ENCODE data around the gene RNASEH2B. TPM values are rescaled to one million over a fixed set of nuclear protein-coding genes. Genes with fewer than 3 reads are reported as not detected.

RNASEH2B gene
- total and polyA plus RNA-seq, 2 experiments from 2014 or later: 39.0 to 64.8 TPM

DNA sequence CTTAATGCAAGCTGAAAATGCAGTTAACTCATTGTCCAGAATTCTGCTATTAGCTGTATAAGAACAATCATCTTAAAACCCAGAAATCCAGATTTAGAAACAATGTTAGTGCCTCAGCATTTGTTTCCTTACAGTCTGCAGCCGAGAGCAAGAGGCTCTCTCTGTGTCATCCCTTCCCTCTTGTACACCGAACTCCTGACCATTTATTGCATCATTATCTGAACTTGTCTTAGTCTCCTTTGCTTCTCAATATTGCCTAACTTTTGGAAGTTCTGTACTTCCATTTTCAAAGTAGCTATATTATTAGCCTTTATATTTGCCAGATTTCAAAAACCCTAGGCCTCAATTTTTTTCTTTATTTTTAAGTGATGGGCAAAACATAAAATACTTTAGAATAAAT is 27.1 kb downstream of the RNASEH2B start:
- TF ChIP-seq STAT1 (IDR thresholded peaks at IDR 0.05; ENCODE audit: unreplicated experiment) (no peak), ZNF114 (CRISPR knock-in tag; IDR thresholded peaks at IDR 0.05) (no peak), NANOG (IDR thresholded peaks at IDR 0.05; ENCODE audit: borderline replicate concordance) (no peak), ZNF331 (CRISPR knock-in tag; IDR thresholded peaks at IDR 0.05; ENCODE audit: low read depth) (no peak), EZH2 (IDR thresholded peaks at IDR 0.05; ENCODE audit: low read depth, unreplicated experiment) (no peak), EZH2phosphoT487 (IDR thresholded peaks at IDR 0.05; ENCODE audit: unreplicated experiment) (no peak), CREB1 (CRISPR knock-in tag; IDR thresholded peaks at IDR 0.05; ENCODE audit: low read depth) (no peak), POLR2AphosphoS5 (IDR thresholded peaks at IDR 0.05; ENCODE audit: low read depth) (no peak), JUNB (IDR thresholded peaks at IDR 0.05; ENCODE audit: unreplicated experiment) (no peak)
- TF ChIP-seq, protein P1, sequence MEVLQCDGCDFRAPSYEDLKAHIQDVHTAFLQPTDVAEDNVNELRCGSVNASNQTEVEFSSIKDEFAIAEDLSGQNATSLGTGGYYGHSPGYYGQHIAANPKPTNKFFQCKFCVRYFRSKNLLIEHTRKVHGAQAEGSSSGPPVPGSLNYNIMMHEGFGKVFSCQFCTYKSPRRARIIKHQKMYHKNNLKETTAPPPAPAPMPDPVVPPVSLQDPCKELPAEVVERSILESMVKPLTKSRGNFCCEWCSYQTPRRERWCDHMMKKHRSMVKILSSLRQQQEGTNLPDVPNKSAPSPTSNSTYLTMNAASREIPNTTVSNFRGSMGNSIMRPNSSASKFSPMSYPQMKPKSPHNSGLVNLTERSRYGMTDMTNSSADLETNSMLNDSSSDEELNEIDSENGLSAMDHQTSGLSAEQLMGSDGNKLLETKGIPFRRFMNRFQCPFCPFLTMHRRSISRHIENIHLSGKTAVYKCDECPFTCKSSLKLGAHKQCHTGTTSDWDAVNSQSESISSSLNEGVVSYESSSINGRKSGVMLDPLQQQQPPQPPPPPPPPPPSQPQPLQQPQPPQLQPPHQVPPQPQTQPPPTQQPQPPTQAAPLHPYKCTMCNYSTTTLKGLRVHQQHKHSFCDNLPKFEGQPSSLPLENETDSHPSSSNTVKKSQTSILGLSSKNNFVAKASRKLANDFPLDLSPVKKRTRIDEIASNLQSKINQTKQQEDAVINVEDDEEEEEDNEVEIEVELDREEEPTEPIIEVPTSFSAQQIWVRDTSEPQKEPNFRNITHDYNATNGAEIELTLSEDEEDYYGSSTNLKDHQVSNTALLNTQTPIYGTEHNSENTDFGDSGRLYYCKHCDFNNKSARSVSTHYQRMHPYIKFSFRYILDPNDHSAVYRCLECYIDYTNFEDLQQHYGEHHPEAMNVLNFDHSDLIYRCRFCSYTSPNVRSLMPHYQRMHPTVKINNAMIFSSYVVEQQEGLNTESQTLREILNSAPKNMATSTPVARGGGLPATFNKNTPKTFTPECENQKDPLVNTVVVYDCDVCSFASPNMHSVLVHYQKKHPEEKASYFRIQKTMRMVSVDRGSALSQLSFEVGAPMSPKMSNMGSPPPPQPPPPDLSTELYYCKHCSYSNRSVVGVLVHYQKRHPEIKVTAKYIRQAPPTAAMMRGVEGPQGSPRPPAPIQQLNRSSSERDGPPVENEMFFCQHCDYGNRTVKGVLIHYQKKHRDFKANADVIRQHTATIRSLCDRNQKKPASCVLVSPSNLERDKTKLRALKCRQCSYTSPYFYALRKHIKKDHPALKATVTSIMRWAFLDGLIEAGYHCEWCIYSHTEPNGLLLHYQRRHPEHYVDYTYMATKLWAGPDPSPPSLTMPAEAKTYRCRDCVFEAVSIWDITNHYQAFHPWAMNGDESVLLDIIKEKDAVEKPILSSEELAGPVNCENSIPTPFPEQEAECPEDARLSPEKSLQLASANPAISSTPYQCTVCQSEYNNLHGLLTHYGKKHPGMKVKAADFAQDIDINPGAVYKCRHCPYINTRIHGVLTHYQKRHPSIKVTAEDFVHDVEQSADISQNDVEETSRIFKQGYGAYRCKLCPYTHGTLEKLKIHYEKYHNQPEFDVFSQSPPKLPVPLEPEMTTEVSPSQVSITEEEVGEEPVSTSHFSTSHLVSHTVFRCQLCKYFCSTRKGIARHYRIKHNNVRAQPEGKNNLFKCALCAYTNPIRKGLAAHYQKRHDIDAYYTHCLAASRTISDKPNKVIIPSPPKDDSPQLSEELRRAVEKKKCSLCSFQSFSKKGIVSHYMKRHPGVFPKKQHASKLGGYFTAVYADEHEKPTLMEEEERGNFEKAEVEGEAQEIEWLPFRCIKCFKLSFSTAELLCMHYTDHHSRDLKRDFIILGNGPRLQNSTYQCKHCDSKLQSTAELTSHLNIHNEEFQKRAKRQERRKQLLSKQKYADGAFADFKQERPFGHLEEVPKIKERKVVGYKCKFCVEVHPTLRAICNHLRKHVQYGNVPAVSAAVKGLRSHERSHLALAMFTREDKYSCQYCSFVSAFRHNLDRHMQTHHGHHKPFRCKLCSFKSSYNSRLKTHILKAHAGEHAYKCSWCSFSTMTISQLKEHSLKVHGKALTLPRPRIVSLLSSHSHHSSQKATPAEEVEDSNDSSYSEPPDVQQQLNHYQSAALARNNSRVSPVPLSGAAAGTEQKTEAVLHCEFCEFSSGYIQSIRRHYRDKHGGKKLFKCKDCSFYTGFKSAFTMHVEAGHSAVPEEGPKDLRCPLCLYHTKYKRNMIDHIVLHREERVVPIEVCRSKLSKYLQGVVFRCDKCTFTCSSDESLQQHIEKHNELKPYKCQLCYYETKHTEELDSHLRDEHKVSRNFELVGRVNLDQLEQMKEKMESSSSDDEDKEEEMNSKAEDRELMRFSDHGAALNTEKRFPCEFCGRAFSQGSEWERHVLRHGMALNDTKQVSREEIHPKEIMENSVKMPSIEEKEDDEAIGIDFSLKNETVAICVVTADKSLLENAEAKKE (CRISPR knock-in tag; IDR thresholded peaks at IDR 0.05): no peak
- TF ChIP-seq, protein P2, sequence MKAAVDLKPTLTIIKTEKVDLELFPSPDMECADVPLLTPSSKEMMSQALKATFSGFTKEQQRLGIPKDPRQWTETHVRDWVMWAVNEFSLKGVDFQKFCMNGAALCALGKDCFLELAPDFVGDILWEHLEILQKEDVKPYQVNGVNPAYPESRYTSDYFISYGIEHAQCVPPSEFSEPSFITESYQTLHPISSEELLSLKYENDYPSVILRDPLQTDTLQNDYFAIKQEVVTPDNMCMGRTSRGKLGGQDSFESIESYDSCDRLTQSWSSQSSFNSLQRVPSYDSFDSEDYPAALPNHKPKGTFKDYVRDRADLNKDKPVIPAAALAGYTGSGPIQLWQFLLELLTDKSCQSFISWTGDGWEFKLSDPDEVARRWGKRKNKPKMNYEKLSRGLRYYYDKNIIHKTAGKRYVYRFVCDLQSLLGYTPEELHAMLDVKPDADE (IDR thresholded peaks at IDR 0.05): no peak
- TF ChIP-seq, protein P3, sequence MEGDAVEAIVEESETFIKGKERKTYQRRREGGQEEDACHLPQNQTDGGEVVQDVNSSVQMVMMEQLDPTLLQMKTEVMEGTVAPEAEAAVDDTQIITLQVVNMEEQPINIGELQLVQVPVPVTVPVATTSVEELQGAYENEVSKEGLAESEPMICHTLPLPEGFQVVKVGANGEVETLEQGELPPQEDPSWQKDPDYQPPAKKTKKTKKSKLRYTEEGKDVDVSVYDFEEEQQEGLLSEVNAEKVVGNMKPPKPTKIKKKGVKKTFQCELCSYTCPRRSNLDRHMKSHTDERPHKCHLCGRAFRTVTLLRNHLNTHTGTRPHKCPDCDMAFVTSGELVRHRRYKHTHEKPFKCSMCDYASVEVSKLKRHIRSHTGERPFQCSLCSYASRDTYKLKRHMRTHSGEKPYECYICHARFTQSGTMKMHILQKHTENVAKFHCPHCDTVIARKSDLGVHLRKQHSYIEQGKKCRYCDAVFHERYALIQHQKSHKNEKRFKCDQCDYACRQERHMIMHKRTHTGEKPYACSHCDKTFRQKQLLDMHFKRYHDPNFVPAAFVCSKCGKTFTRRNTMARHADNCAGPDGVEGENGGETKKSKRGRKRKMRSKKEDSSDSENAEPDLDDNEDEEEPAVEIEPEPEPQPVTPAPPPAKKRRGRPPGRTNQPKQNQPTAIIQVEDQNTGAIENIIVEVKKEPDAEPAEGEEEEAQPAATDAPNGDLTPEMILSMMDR (conservative IDR thresholded peaks at IDR 0.05; ENCODE audit: low read depth in 2 of 2): no peak
- TF ChIP-seq, protein P4, sequence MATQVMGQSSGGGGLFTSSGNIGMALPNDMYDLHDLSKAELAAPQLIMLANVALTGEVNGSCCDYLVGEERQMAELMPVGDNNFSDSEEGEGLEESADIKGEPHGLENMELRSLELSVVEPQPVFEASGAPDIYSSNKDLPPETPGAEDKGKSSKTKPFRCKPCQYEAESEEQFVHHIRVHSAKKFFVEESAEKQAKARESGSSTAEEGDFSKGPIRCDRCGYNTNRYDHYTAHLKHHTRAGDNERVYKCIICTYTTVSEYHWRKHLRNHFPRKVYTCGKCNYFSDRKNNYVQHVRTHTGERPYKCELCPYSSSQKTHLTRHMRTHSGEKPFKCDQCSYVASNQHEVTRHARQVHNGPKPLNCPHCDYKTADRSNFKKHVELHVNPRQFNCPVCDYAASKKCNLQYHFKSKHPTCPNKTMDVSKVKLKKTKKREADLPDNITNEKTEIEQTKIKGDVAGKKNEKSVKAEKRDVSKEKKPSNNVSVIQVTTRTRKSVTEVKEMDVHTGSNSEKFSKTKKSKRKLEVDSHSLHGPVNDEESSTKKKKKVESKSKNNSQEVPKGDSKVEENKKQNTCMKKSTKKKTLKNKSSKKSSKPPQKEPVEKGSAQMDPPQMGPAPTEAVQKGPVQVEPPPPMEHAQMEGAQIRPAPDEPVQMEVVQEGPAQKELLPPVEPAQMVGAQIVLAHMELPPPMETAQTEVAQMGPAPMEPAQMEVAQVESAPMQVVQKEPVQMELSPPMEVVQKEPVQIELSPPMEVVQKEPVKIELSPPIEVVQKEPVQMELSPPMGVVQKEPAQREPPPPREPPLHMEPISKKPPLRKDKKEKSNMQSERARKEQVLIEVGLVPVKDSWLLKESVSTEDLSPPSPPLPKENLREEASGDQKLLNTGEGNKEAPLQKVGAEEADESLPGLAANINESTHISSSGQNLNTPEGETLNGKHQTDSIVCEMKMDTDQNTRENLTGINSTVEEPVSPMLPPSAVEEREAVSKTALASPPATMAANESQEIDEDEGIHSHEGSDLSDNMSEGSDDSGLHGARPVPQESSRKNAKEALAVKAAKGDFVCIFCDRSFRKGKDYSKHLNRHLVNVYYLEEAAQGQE (IDR thresholded peaks at IDR 0.05; ENCODE audit: unreplicated experiment): no peak
- Mint-ChIP-seq H3K4me3 (no peak overlapping the region), H3K4me1 (no peaks in the 10 kb centered on the region), H3K36me3 (ENCODE audit: low read depth) (peaks cover 38% of the 10 kb centered on the region), H3K9me3 (peaks cover 4% of the 10 kb centered on the region; the same call in 1 of the 3 replicates), H3K27ac (no peak overlapping the region), H3K27me3 (ENCODE audit: insufficient read depth, low read depth, poor library complexity) (peaks cover 5% of the 10 kb centered on the region)
- Histone ChIP-seq H4K20me1 (replicated peaks; ENCODE audit: insufficient read depth) (no peaks in the 10 kb centered on the region), H3K9me2 (ENCODE audit: insufficient read depth) (no peaks in the 10 kb centered on the region; the same call in 1 of the 2 replicates), H3K4me3 (no peak overlapping the region), H3K27me3 (ENCODE audit: insufficient read depth) (no peaks in the 10 kb centered on the region), H3K27ac (ENCODE audit: low read depth) (no peak overlapping the region), H3K36me3 (ENCODE audit: insufficient read depth) (peaks cover 6% of the 10 kb centered on the region), H2AFZ (no peak overlapping the region), H3K4me1 (ENCODE audit: insufficient read depth) (no peaks in the 10 kb centered on the region), H3K79me2 (replicated peaks; ENCODE audit: insufficient read depth) (no peaks in the 10 kb centered on the region), H3F3A (replicated peaks; ENCODE audit: low read depth) (no peaks in the 10 kb centered on the region), H3K4me2 (no peak overlapping the region)
- DNase-seq (ENCODE audit: low spot score) (no peak), ATAC-seq (no peak)

All from GM23338 (cell line).